Panc1 (cell line): ENCODE data around the gene OR2A42.
"Not testable (repeated sequence)": the region's sequence is repeated elsewhere in the genome, so short reads cannot be mapped to it uniquely, and the experiment has no call there.

ENCODE experiments used
- POLR2AphosphoS5 ChIP-seq: IDR thresholded peaks from 2 replicates; pipeline ENCODE4 v1.6.1; 2012; ENCODE audit warnings: mild to moderate bottlenecking, low read depth, low read length, moderate library complexity
- SIN3A ChIP-seq: IDR thresholded peaks from 2 replicates; pipeline ENCODE4 v1.6.1; 2012; ENCODE audit warnings: low read depth, mild to moderate bottlenecking, low read length, moderate library complexity, borderline replicate concordance; ENCODE audit not compliant: insufficient read depth
- TCF7L2 ChIP-seq: IDR thresholded peaks from 2 replicates; pipeline ENCODE4 v1.6.1; 2011; ENCODE audit warnings: mild to moderate bottlenecking, low read depth, low read length, inconsistent platforms
- TF ChIP-seq, protein P1 (sequence below): fragments of 450-650 bp; IDR thresholded peaks from 2 replicates; pipeline ENCODE4 v1.5.1; 2017; ENCODE audit warnings: mild to moderate bottlenecking
- TF ChIP-seq, protein P2 (sequence below), 2 experiments: IDR thresholded peaks; 2 replicates each; pipeline ENCODE4 v1.6.1; 2011 to 2012; ENCODE audit warnings: low read depth in 2 of 2, control low read depth in 1 of 2, low read length in 1 of 2, mild to moderate bottlenecking in 1 of 2, moderate library complexity in 1 of 2; ENCODE audit not compliant: insufficient read depth in 1 of 2

DNA sequence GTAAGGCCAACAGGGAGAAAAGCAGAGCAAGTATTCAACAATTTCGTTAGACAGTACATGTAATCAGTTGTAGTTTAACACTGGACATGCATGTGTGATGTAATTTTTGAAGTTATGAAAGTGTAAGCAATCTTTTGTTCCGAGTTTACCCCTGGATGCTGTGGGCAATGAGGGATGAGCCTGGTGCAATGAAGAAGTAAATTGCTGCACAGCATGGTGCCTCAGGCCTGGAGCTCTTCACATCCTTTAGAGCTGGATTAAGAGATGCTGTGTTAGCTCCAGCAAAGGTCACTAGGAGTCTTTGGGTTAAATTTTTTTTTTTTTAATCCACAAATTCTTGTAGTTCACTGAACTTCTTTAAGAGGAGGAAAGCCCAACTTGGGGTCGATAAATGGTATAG is 36.3 kb downstream of the OR2A42 start:
- TF ChIP-seq, protein P1, sequence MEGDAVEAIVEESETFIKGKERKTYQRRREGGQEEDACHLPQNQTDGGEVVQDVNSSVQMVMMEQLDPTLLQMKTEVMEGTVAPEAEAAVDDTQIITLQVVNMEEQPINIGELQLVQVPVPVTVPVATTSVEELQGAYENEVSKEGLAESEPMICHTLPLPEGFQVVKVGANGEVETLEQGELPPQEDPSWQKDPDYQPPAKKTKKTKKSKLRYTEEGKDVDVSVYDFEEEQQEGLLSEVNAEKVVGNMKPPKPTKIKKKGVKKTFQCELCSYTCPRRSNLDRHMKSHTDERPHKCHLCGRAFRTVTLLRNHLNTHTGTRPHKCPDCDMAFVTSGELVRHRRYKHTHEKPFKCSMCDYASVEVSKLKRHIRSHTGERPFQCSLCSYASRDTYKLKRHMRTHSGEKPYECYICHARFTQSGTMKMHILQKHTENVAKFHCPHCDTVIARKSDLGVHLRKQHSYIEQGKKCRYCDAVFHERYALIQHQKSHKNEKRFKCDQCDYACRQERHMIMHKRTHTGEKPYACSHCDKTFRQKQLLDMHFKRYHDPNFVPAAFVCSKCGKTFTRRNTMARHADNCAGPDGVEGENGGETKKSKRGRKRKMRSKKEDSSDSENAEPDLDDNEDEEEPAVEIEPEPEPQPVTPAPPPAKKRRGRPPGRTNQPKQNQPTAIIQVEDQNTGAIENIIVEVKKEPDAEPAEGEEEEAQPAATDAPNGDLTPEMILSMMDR: not testable (repeated sequence)
- not testable (repeated sequence) for TF ChIP-seq POLR2AphosphoS5, SIN3A, TCF7L2
- TF ChIP-seq, protein P2, sequence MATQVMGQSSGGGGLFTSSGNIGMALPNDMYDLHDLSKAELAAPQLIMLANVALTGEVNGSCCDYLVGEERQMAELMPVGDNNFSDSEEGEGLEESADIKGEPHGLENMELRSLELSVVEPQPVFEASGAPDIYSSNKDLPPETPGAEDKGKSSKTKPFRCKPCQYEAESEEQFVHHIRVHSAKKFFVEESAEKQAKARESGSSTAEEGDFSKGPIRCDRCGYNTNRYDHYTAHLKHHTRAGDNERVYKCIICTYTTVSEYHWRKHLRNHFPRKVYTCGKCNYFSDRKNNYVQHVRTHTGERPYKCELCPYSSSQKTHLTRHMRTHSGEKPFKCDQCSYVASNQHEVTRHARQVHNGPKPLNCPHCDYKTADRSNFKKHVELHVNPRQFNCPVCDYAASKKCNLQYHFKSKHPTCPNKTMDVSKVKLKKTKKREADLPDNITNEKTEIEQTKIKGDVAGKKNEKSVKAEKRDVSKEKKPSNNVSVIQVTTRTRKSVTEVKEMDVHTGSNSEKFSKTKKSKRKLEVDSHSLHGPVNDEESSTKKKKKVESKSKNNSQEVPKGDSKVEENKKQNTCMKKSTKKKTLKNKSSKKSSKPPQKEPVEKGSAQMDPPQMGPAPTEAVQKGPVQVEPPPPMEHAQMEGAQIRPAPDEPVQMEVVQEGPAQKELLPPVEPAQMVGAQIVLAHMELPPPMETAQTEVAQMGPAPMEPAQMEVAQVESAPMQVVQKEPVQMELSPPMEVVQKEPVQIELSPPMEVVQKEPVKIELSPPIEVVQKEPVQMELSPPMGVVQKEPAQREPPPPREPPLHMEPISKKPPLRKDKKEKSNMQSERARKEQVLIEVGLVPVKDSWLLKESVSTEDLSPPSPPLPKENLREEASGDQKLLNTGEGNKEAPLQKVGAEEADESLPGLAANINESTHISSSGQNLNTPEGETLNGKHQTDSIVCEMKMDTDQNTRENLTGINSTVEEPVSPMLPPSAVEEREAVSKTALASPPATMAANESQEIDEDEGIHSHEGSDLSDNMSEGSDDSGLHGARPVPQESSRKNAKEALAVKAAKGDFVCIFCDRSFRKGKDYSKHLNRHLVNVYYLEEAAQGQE (IDR thresholded peaks at IDR 0.05; ENCODE audit: insufficient read depth in 1 of 2, low read depth in 2 of 2, low read length in 1 of 2): not testable (repeated sequence)
